T-helper 1 cell treated with Interleukin-12 subunit alpha and Interleukin-12 subunit beta and Interleukin-4 antibody, amounts not matched to agents 30 ng/mL and 1 ng/mL, for 36 hours (primary cell): ENCODE results near the gene RPL14. TPM values are rescaled to one million over a fixed set of nuclear protein-coding genes. Genes with fewer than 3 reads are reported as not detected.

Experiments used
- intact Hi-C: fragments of 100-400 bp; cut with micrococcal nuclease; formaldehyde crosslinking; loops from one replicate; pipeline ENCODE4 v1.15.1; 2024
- total RNA-seq: library from RNA; stranded (reverse); gene quantifications from 2 replicates; pipeline ENCODE4 v1.2.3, GENCODE V29; 2022

The RPL14 gene
- total RNA-seq, 1 donor from 2014 or later = 1,702 TPM

DNA sequence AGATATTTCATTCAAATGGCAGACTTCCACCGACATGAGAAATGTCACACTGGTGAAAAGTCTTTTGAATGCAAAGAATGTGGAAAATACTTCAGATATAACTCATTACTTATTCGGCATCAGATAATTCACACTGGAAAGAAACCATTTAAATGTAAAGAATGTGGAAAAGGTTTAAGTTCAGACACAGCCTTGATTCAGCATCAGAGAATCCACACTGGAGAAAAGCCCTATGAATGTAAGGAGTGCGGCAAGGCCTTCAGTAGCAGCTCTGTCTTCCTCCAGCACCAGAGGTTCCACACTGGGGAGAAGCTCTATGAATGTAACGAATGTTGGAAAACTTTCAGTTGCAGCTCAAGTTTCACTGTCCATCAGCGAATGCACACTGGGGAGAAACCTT, 59.1 kb downstream of the RPL14 start:
- intact Hi-C loops = no loop called here

DNA sequence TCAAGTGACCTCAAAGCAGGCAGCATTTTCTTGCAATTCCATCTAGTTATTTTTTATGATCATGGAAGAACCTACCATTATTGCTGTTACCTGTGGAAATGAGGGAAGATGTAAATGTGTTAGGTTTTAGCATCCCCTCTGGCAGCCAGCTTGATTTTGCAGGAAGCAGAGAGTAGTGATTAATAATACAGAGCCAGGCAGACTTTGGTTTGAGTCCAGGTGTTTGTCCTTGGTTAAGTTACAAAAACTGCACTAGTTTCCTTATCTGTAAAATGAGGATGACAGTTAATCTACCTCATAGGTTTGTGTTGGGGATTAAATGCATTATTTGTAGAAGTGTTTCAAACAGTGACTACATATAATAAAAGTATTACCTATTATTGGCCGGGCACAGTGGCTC, 60.9 kb downstream of the RPL14 start:
- intact Hi-C loops = no loop called here

Other genes with a start within 250 kb of the RPL14 start
- gene EIF1B, start 147.6 kb upstream of the RPL14 start, total RNA-seq = 35.5 and 36.2 TPM in 2 replicates
- gene ENTPD3, start 70.2 kb upstream of the RPL14 start, total RNA-seq = not detected in 2 replicates
- gene ZNF619, start 19.8 kb downstream of the RPL14 start, total RNA-seq = 8.4 and 8.9 TPM in 2 replicates
- 6.4 and 6.6 TPM in 2 replicates for gene ZNF620, start 48.7 kb downstream of the RPL14 start, total RNA-seq
- gene ZNF621, start 67.6 kb downstream of the RPL14 start, total RNA-seq = 23.1 and 23.6 TPM in 2 replicates